GM18511 (cell line): Measurements from ENCODE around the gene DMBX1.

Source experiments
- ATAC-seq: cut with Tn5 transposase; IDR thresholded peaks from one replicate; pipeline ENCODE4 v1.9.1; 2021; ENCODE audit warnings: mild to moderate bottlenecking, moderate library complexity; ENCODE audit not compliant: unreplicated experiment

Gene DMBX1

DNA sequence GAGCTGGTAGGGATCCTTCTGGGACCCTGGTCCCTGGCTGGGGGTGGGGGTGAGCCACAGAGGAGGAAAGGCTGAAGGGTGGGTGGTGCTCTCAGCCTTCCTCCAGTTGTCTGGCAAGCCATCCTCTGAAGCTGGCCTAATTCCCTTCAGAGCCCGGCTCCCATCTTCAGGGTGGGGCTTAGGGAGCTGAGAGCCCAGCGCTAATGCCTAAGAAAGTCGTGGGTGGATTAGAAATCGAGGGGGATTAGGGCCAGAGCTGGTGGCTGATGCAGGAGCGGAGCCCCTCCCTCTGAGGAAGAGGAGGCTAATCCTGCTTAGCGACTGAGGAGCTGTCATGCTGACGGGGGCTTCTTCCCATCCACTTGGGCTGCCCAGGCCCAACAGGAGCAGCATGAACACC is 30.8 kb upstream of the DMBX1 start:
- no peak for ATAC-seq

DNA sequence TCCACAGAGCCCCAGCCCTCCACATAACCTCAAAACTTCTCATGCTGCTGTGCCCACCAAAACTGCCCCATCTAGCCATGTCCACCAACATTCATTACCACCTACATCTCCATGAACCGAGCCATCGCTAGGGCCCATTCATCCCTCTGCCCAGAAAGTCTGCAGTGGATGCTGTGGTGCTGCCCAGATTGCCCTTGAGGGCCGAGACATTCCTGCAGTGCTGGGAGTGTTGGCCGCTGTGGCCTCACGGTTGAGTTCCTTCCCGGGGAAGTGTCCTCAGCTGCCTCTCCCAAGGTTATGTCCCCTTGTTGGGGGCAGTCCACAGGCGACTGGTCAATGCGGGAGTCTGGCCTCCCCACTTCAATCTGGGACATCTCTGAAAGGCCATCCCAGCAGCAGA is 30.3 kb upstream of the DMBX1 start:
- ATAC-seq, result no peak

DNA sequence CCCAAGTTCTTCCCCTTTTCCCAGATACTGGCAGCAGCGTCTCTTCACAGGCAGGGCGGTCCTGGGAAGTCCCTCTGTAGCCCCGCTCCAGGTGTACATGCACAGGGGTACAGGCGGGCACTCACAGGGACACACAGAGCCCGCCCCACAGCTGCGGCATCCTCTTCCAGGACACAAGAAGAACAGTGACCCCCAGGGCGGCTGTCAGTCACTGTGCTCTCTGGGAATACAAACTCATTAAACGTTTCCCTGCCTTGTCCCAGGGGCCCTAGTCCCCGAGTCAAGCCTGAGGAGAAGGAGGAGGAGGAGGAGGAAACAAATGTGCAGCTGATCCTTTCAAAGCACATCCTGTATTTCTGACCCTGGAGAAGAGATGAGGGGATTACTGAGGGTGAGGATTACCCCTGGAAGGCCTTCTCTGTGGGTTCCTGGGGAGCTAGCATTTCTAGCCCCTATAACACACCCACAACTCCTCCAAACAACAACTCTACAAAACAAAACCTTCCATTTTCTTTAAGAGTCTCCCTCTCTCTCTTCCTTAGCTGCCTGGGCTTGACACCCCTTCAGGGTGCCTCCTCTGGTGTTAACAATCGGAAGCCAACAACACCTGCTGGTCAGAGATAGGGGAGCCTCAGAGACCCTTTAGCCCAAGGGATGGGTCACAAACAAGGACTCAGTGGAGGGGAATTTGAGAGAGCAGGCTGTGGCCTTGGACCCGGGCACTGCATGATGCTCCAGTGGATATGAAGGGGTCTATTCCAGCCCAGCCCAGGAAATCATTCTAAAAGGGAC is 28.4 kb upstream of the DMBX1 start:
- no peak for ATAC-seq

DNA sequence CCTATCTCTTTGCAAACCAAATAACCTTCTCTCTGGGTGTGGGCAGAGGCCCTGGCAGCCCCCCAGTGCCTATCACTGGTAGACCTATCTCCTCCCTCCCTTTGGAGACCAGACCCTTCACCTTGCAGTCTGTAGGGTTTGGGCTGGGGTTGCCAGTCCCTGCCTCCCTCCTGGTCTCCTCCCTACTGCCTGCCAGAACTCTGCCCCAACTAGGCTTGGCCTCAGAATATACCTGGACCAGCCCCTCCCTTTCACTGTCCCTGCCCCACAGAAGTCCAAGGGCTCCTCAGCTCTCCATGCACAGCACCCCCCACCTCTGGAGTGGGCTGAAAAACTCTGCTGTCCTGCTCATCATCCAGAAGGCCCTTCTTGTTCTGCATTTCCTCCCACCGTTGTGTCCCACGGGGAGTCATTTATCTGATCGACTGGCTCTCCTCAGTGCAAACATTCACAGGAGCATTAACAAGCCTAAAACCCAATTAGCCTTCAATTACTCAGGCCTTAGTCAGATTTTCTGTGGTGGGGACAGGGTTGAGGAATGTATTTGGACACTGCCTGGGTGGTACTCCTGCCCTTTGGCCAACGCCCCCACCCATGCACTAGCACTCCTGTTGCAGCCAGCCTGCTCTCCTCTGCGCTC is 27.7 kb upstream of the DMBX1 start:
- no peak for ATAC-seq

DNA sequence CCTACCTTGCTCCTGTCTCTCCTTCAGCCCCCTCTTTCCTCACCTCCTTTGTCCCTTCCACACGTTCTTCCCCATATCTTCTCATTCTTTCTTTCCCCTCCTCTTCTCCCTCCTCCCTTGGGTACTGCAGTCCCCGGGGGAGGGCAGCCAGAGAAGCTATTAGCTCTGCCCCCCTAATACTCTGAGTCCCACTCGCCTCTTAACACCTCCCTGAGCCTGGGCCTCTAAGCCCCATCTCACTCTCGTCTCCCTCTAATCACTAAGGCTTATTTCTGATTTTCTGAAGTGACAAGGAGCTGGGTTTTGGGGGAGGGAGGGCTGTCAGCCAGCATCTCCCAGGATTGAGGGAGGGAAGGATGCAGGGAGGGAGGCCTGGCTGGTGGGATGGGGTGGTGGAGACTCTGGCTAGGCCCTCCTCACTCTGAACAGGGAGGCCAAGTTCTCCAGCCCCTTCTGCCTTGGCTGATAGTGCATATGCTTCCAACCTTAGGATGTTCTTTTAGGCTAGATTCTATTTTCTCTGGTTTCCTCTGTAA is 25.6 kb upstream of the DMBX1 start:
- no peak for ATAC-seq

DNA sequence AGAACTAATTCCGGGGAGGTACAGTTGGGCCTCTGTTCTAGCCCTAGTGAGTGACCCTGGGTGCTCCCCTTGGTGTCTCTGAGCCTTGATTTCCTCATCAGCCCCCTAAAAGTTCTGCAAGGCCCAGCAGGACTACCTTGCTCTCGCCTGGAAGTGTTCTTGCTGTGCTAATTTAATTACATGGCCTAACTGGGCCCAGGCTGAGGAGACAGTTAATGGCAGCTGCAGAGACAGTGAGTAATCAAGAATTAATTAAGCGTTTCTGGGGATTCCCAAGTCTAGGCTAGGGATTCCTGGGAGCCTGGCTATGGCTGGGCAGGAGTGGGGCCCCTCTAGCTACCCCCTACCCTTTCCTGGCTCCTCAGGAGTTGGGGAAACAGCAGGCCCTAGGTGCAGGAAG is 24.7 kb upstream of the DMBX1 start:
- ATAC-seq, result no peak

DNA sequence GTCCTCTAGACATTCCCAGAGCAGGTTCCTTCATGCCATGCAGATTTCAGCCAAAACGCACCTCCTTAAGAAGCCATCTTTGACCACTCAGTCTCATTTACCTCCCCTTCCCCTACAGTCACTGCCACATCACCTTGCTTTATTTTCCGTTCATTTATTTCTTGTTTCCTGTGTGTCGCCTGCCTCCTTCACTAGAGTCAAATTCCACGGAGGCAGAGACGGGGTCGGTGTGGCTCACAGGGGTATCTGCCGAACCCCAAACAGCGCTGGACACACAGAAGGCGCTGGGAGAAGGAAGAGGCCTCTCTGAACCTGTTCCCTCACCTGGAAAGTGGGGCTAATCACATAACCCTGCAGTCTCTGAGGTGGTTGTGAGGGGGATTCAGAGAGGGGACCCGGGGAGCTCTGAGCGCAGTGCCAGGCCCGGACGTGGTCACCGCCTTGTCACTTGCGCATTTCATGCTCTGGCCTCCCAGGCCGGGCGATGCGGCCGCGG is 23.6 kb upstream of the DMBX1 start:
- ATAC-seq, result no peak

DNA sequence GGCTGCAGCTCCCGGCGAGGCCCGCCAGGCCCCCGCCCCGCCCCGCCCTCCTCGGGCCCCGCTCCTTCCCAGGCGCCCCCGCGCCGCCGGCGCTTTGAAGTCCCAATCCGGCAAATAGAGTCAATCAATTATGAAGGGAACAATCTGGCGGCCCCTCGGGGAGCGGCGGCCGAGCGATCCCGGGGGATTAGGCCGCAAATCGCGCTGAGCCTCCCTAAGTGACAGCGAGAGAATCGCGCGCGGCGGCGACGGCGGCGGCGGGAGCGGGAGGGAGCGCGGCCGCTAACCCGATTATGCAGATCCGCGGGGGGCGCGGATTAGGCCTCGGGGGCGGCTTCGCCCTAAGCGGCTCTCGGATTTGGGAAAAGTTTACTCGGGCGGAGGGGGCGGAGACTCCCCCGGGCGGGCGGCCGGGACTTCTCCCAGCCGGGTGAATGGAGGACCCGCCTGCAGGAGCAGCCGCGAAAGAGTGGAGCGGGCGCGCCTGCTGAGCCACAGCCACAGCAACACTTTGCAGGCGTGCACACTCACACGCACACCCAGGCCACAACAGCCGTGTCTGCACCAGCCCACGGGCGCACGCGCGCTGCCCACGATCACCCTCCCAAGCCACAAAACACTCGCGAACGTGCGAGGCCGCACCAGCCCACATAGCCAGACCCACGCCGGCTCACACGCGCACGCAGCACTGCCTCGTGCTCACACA is 23.0 kb upstream of the DMBX1 start:
- no peak for ATAC-seq

DNA sequence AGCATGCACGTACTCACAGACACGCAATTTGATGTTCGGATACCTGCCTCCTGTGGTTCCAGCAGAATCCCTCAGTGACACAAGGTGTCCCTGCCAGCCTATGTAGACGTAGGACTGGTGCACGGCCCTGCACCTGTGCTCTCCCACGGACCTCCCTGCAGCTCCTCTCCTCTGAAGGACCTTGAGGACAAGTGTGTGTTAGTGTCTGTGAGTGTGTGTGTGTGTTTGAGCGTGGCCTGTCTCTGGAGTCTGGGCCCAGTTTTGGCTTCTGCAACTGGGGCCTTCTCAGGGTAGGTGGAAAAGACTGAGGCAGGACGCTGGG is 22.5 kb upstream of the DMBX1 start:
- no peak for ATAC-seq

DNA sequence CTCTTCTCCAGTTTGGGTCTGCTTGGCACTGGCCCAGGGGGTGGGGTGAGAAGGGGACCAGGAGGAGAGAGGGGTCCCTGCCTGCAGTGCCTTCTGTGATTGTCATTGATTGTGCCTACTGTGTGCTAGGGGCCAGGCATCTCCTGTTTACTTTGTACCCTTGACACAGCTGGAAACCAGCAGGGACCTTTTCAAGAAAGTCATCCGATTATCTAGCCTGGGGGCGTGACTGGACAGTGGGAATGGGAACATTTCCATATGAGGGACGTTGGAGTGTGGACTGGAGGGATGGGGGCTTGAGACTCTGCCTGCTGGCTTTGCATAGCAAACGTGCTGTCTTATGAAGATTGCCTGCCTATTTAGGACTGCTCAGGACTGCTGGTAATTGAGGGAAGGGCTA is 19.8 kb upstream of the DMBX1 start:
- no peak for ATAC-seq

DNA sequence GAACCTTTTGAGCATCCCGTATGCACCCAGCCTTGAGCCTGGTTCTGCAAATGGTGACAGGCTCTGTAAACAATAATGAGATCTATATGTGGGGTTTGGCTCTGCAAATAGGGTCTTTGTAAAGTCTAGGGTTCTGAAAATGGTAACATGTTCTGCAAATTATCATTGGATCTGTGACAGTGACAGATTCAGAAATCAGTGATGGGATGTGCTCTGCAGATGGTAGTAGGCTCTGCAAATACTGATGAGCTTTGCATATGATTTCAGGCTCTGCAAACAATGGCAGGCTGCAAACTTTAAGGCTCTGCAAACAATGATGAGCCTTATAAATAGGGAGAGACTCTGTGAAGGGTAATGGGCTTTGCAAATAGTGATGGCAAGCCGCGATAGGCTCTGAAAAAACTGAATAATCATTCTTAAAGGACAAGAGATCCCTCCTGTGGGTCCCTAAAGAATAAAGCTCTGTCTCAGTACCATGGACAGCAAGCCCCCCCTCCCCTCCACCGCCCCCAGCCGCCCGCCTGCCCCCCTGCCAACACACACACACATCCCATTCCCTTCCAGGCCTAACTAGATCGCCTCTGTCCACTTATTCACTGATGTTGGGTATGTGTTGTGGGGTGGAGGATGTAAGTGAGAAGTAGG is 17.7 kb upstream of the DMBX1 start:
- ATAC-seq, result no peak

DNA sequence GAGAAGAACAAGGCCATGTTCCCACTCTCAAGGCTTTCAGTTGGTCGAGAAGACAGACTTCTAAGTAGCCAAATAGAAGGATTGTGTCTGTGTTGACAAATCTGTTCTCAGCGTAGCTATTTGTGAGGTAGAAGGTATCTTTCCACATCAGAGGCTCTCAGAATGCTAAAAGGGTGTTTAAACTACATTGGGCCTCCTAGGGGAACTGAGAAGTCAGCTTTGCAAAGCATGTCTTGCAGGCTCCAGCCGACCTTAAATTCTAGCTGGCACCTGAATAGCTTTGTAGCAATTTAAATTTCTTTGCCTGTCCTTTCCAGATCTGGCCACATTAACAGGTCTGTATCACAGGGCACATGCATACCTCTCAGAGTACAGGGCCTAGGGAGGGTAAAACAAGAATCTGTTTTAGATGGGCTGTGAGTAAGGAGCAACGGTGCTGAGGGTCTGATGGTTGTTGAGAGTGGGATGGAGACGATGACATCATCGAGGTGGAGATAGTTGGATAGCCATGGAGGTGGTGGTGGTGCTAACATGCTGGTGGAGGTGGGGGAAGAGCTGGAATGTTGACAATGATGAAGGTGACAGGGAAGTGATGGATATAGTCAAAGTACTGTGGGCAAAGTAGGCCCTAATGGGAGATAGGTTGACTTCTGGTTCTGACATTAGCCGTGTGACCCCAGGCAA is 17.0 kb upstream of the DMBX1 start:
- ATAC-seq, result no peak

DNA sequence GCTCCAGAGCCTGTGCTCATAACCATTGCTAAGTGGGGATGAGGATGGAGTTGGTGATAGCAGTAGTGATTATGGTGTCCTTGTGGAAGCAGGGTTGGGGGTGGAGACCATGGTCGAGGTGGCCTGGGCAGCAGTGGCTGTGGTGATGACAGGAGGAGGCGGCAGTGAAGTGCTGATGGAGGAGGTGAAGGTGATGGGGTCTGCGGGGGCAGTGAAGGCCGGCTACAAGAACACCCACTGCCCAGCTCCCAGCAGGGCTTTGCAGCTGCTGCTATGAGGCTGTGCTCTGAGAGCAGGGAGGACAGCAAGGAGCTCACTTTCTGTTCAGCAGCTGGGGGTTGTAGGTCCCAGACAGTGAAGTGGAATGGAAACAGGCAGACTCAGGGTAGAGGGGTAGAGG is 15.6 kb upstream of the DMBX1 start:
- ATAC-seq, result no peak

DNA sequence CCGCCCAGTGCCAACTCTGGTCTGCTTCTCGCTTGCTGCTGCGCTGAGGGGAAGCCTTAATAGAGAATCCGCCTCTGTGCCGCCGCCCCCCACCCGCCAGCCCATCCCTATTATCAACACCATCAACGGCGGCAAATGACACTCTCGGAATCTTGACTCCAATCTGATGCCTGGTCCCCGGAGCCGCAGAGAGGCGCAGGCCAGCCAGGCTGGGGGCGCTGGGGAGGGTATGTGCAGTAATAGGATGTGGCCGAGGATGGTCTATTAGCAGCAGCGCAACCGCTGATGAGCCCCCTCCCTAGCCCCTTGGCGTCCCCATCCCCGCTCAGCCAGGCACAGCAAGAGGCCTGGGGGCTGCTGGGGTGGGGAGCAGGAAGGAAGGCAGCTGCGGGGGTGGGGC is 15.1 kb upstream of the DMBX1 start:
- no peak for ATAC-seq

DNA sequence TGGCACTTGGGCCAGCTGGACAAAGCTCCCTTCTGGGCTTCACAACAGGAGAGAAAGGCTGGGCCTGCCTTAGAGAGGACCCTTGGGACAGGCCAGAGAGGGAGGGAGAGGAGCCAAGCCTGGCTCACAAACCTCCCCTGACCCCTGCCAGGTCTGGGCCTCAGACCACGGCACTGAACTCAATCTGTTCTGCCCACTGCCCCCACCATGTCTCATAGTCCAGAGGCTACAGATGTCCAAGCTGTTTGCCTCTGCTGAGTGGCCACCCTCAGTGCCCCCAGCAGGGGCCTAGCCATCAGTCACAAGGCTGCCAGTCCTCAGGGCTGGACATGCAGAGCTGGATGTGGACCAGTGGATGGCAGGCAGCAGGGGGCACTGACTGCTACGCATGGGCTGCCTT is 13.0 kb upstream of the DMBX1 start:
- no peak for ATAC-seq

DNA sequence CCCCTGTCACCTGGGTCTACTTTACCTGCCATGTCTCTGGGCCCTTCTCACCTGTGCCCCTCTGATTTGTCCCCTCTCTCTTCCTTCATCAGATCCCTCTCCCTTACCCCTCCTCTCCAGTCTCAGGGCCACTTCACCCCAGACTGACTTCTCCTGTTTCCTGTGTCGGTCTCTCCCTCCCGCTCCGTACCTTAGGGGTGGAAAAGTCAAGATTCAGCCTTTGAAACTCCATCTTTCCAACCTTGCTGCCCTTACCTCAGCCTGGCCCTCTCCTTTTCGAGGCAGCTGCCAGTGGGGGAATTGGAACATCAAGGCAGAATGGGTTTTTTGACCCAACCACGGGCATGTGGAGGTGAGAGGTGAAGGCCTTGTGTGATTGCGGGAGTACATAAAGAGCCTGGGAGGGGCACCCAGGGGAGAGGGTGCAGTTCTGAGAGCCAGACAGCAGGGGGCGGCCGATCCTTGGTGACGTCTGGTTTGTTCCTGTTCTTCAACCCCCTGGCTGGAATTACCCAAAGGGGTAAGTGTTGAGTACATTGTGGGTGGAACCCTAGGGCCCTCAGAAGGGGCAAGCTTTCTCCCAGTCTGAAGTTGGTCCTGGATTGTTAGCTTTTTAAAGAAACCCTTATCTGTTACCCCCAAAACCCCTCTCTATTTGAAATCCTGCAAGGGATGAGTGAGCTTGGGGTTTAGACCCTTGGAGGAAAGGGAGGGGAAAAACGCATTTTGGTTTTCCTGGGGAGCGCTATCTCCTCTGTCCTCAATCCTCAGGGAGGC is 12.3 kb upstream of the DMBX1 start:
- ATAC-seq, result peak; percentile 67

DNA sequence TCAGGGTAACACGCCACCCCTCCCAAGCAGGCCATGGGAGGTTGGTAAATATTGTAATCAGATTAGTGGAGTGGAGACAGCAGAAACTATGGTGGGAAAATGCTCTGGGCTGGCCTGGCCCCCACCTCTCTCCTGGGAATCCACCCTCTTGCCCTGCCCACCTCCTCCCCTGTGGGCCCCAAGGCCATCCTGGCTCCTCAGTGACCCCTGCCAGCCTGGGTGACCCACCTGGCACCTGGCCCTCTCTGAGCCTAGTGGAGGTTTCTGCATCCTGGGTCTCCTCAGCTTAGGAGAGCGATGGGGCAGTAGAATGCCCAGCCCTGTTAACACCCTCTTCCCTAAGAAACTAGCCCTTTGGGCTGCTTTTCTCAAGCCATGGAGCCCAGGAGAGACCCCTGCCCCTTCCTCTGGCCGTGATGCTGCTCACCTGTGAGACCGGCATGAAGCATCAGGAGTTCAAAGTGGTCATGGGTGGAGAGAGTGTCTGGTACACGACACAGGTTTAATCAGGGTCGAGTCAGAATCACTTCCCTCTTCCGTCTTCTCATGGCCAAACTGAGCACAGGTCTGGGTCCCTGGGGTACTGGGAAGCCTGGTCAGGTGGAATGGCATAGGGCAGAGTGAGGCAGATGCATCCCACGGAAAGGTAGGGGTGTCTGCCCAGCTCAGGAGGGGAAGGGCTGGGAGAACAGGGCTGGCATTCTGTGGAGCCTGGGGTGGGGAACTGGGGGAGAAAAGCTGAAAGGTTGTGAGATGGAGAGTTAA is 10.7 kb upstream of the DMBX1 start:
- no peak for ATAC-seq

DNA sequence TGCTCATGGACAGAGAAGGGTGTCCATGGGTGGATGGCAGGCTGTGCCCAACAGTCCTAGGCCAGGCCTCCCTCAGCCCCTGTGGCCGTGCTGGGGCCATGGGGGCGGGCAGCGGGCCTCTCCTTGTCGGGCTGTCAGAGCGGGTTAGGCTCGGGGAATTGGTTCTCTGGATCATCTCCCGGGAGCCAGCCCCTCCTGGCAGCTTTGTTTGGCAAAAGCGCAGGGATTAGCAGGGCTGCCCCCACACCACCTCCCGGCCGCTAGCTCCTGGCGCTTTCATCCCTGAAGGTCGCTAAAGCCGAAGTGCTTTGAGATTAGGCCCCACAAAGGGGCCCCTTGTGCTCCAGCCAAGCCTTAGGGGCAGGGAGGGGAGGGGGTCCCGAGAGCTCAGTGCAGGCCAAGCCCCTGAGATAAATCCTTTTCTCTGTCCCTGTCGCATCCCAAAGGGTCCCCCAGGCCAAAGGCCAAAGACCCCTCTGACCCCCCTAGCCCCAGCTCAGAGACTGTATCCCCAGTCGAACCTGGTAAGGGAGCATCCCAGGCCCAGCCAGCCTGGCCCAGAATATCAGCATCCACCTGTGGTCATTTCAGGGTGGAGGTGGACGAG is 9.8 kb upstream of the DMBX1 start:
- ATAC-seq, result no peak
